ENCODE measurements around the gene SKA3. TPM values are rescaled to one million over a fixed set of nuclear protein-coding genes. Genes with fewer than 3 reads are reported as not detected.
"Not testable (repeated sequence)": the region's sequence is repeated elsewhere in the genome, so short reads cannot be mapped to it uniquely, and the experiment has no call there.

The SKA3 gene
- total RNA-seq, 1 experiment from 2014 or later = 40.3 TPM

DNA sequence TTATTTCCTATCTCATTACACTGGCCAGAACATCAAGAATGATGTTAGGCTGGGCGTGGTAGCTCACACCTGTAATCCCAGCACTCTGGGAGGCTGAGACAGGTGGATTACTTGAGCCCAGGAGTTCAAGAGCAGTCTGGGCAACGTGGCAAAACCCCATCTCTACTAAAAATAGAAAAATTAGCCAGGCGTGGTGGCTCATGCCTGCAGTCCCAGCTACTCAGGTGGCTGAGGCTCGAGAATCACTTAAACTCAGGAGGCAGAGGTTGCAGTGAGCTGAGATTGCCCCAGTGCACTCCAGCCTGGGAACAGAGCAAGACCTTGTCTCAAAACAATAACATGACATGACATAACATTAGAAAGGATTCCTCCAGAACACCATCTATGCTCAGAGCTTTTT lies 10.7 kb downstream of the SKA3 start:
- DNase-seq (ENCODE audit: low read depth) = not testable (repeated sequence)

DNA sequence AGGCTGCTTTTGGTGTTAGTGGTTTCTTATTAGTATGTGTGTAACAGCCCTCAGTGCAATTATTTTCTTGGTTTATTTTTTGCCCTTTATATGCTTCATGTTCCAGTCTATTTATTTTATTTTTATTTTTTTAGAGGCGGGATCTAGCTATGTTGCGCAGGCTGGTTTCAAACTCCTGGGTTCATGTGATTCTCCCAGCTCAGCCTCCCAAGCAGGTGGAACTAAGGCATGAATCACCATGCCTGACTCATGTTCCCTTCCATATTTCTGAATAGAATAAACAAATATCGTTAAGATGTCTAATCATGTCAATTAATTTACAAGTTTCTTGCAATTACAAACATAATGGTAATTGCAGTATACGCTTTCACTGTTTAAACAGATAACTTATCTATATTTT lies 11.7 kb downstream of the SKA3 start:
- no peak for DNase-seq (ENCODE audit: low read depth)

DNA sequence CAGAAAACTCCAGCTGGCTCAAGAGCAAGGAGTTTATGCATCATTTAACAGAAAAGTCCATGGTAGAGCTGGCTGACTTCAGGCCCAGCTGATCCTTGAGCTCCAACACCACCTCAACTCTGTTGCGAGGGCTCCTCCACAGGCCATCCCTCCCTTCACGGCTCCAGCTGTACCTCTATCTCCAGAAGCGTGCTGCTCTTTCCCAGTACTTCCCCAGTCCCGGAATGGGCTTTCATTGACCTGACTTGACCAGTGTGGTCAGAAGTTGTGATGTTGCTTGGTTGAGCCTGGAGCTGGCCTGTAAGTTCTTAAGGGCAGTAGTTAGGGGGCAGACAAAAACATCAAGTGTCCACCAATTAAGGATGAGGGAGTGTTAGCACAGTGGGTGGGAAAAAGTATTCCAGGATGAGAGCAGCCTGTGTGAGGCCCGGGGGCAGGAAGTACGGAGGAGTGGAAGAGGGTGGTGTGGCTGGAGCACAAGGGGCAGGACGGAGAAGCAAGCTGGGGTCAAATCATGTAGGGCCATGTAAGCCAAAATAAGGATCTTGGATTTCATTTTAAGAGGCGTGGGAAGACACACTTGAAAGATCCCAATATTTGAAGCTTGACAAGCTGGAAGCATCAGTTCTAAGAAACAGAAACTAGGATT lies 24.0 kb downstream of the SKA3 start:
- no peak for DNase-seq (ENCODE audit: low read depth)

GRCh38 chr13:21150013-21150412 lies 26.3 kb downstream of the SKA3 start:
- DNase-seq (ENCODE audit: low read depth) = no peak

GRCh38 chr13:21149568-21149967 lies 26.8 kb downstream of the SKA3 start:
- DNase-seq (ENCODE audit: low read depth) = no peak

GRCh38 chr13:21148557-21149258 lies 27.6 kb downstream of the SKA3 start:
- DNase-seq (ENCODE audit: low read depth) = no peak

DNA sequence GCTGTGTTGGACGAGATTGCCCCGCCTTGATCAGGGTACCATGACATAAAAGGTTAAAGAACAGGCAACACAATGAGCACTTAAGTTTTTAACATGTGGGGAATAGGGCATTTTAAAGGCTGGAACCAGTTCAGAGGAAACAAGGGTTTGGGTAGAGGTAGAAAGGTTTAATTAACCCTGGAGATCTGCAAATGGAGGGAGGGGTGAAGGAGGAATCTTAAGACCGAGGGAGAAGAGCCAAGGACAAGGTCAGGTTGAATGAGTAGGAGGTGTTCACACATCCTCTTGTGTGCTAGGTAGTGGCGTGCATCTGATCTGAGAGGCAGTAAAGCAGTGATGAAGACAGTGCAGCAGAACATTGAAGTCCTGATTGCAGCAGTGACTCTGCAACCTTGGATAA lies 28.5 kb downstream of the SKA3 start:
- DNase-seq (ENCODE audit: low read depth) = no peak

DNA sequence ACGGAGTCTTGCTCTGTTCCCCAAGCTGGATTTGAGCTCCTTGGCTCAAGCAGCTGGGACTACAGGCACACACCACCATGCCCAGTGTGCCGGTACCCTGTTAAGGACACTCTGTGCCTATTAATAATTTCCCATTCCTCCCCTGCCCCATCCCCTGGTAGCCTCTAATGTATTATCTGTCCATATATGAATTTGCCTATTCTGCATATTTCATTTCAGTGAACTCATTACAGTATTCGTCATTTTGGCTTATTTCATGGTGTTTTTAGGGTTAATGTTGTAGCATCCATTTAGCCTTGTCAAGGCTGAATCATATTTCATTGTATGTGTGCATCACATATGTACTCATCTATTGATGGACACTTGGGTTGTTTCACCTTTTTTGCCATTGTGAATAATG lies 33.6 kb downstream of the SKA3 start:
- DNase-seq (ENCODE audit: low read depth) = no peak

DNA sequence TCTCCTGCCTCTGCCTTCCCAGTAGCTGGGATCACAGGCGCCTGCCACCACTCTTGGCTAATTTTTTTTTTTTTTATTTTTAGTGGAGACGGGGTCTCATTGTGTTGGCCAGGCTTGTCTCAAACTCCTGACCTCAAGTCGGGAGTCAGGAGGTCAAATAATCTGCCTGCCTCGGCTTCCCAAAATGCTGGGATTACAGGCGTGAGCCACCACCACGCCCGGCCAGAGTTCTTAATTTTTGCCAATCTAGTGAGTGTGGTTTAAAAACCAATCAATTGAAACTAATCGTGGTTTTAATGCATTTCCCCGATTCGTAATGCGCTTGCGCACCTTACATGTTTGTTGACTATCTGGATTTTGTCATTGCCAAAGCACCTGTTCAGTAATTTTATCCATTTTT lies 37.0 kb downstream of the SKA3 start:
- no peak for DNase-seq (ENCODE audit: low read depth)

DNA sequence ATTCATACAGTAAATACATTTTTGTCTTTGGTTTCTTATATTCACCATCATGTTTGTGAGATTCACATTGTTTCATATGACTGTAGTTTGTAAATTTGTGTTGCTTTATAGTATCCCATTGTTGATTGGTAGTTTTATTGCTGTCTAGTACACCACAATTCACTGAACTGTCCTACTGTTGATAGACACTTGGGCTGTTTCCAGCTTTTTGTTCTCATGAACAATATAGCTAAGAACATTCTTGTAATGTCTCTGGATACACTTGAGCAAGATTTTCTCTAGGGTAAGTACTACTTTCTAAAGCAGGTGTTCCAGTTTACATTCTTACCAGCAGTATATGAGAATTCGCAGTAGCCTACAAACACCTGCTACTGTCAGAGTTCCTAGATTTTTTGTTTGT lies 37.8 kb downstream of the SKA3 start:
- no peak for DNase-seq (ENCODE audit: low read depth)

- peak; percentile 51 for DNase-seq (ENCODE audit: low read depth)
Observed at GRCh38 chr13:21137696-21138095, 38.7 kb downstream of the SKA3 start.

DNA sequence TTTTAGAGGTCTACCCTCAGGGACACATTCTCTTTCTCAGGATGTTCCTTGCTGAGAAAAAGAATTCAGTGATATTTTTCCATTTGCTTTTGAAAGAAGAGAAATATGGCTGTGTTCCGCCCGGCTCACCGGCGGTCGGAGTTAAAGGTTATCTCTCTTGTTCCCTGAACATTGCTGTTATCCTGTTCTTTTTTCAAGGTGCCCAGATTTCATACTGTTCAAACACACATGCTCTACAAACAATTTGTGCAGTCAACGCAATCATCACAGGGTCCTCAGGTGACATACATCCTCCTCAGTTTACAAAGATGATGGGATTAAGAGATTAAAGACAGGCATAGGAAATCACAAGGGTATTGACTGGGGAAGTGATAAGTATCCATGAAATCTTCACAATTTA lies 40.5 kb downstream of the SKA3 start:
- DNase-seq (ENCODE audit: low read depth) = not testable (repeated sequence)

GRCh38 chr13:21134475-21134874 lies 41.9 kb downstream of the SKA3 start:
- DNase-seq (ENCODE audit: low read depth) = no peak

GRCh38 chr13:21133077-21133476 lies 43.3 kb downstream of the SKA3 start:
- no peak for DNase-seq (ENCODE audit: low read depth)

- DNase-seq (ENCODE audit: low read depth) = no peak
Observed at GRCh38 chr13:21130116-21130515, 46.2 kb downstream of the SKA3 start.

GRCh38 chr13:21124852-21125251 lies 51.5 kb downstream of the SKA3 start:
- DNase-seq (ENCODE audit: low read depth) = peak; percentile 60

GRCh38 chr13:21123956-21124355 lies 52.4 kb downstream of the SKA3 start:
- no peak for DNase-seq (ENCODE audit: low read depth)

- no peak for DNase-seq (ENCODE audit: low read depth)
Observed at GRCh38 chr13:21121616-21122015, 54.7 kb downstream of the SKA3 start.

GRCh38 chr13:21120191-21120590 lies 56.2 kb downstream of the SKA3 start:
- DNase-seq (ENCODE audit: low read depth) = no peak

DNA sequence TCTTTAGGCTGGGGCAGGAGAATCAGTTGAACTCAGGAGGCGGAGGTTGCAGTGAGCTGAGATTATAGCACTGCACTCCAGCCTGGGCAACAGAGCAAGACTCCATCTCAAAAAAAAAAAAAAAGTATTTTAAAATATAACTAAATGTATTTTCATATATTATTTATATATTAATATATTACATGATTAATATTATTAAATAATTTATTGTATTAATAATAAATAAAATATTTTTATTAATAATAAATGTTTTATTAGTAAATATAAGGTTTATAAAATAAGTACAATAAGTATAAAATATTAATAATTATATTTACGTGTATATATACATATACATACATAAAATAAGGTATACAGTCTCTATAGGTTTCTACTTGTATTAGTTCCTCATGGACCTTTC lies 56.8 kb downstream of the SKA3 start:
- no peak for DNase-seq (ENCODE audit: low read depth)

GRCh38 chr13:21118180-21118579 lies 58.2 kb downstream of the SKA3 start:
- DNase-seq (ENCODE audit: low read depth) = no peak

DNA sequence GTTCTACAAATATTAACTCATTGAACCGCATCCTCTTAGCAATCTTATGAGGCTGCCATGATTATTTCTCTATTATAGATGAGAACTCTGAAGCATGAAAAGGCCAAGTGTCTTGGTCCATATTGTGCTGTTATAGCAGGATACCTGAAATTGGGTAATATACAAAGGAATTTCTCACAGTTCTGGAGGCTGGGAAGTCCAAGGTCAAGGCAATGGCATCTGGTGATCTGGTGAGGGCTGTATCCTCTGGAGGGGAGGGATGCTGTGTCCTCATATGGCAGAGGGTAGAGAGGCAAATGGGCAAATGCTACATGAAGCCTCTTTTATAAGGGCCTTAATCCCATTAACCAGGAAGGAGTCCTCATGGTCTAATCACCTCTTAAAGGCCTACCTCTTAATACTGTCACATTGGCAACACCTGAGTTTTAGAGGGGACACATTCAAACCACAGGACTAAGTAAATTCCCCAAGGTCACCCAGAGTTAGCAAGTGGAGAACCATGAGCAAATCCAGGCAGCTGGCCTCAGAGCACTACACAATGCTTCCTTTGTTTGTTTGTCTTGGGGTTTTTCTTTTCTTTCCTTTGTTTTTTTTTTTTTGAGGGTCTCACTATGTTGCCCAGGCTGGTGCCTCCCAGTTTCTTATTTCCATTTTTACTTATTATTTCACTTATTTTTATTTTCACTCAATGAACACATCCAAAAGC lies 59.1 kb downstream of the SKA3 start:
- no peak for DNase-seq (ENCODE audit: low read depth)

GRCh38 chr13:21116141-21116540 lies 60.2 kb downstream of the SKA3 start:
- no peak for DNase-seq (ENCODE audit: low read depth)
